GM21619 (cell line): ENCODE data around the gene MRTFB.

ENCODE experiments used
- ATAC-seq: cut with Tn5 transposase; IDR thresholded peaks from one replicate; pipeline ENCODE4 v1.9.1; 2021; ENCODE audit not compliant: unreplicated experiment

Gene MRTFB

GRCh38 chr16:14304891-14305460 lies 233.9 kb downstream of the MRTFB start:
- ATAC-seq: no peak

- ATAC-seq: no peak
Observed at GRCh38 chr16:14306485-14307058, 235.5 kb downstream of the MRTFB start.

DNA sequence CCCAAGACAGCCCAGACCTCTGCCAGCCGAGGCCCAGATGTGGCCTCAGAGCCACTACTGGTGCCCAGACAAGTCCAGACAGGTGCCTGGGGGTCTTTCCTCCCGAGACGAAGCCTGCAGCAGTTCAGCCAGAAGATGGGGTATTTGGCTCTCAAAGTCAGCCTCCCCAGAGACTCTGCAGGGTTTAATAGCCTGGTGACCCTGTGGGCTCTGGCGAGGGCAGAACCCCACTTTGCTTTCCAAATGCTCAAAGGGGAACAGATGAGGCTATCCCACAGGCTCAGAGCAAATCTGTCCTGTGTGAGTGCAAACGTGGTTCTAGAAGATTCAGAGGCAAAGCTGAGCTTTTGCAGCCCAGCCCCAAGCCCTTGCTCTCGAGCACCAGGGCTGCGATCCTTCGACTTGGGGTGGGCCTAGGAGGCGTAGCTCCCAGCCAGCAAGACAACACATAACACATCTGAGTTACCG lies 236.0 kb downstream of the MRTFB start:
- ATAC-seq: no peak

GRCh38 chr16:14307527-14308367 lies 236.6 kb downstream of the MRTFB start:
- ATAC-seq: no peak

DNA sequence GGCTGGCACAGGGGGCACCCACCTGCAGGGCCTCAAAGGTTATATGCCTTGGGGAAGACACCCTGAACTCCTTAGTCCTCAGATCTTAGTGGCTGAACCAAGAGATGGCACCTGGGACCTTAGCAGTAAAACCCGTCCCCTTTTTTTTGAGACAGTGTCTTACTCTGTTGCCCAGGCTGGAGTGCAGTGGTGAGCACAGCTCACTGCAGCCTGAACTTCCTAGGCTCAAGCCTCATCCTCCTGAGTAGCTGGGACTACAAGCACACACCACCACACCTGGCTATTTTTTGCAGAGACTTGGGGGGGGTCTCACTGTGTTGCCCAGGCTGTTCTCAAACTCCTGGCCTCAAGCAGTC lies 237.2 kb downstream of the MRTFB start:
- no peak for ATAC-seq

DNA sequence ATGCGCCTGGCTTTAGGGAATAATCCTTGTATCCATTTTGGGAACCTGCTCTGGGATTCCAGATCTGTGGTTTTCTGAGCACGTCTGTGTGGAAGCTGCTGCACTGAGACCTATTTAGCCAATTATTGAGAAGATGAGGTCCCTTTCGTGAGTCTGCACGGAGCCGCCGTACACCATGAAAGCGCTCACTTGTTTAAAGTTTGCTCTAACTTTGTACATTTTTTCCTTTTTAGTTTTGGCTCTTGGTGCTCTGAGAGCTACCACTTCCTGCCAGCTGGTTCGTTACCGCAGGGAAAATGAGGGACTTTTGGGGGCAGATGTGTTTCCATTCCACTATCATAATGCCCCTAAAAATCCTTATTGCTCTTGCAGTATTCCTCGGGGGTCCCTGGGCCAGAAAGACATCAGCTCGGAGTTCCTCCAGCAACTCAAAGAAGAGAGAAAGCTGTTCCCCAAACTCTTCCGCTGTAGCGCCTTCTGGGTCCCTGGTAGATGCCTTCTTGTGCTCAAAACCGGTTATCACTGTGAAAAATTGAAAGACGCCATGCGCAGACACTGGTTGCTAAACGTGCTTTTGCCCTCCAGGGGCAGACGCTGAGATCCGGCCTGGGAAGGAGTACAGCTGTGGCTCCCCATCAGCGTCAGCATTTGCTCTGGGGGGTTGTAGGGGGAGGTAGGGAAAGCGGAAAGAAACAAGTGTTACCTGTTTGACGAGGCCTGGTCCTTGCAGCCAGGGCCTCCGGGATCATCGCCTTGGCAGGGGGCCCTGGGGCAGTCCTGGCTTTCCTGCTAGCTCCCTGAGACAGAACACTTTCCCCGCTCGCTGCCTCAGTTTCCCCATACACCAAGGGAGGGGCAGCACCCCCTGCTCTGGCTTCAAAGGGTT lies 238.1 kb downstream of the MRTFB start:
- ATAC-seq: no peak

GRCh38 chr16:14309906-14310305 lies 238.8 kb downstream of the MRTFB start:
- no peak for ATAC-seq

DNA sequence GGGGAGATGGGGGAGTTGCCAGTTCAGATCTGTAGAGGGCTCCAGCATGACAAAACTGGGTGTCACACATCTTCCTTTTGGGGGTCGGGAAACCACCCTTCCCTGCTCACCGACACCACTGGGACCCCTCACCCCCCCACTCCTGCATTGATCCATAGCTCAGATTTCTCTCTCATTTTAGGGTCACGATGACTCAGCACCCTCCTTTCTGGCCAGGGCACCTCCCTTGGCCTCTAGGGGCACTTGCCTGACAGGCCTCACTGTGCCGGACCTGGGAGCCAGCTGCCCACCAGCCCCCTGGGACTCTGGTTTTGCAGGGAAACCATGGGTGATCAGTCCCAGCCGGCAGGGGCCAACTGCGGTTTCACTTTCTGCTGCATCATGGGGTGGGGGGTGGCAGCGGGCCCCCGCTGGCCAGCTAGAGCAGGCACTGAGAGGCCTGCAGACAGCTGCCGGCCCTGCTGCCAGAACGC lies 239.4 kb downstream of the MRTFB start:
- ATAC-seq: peak; percentile 65

GRCh38 chr16:14314116-14314515 lies 243.0 kb downstream of the MRTFB start:
- ATAC-seq: no peak

DNA sequence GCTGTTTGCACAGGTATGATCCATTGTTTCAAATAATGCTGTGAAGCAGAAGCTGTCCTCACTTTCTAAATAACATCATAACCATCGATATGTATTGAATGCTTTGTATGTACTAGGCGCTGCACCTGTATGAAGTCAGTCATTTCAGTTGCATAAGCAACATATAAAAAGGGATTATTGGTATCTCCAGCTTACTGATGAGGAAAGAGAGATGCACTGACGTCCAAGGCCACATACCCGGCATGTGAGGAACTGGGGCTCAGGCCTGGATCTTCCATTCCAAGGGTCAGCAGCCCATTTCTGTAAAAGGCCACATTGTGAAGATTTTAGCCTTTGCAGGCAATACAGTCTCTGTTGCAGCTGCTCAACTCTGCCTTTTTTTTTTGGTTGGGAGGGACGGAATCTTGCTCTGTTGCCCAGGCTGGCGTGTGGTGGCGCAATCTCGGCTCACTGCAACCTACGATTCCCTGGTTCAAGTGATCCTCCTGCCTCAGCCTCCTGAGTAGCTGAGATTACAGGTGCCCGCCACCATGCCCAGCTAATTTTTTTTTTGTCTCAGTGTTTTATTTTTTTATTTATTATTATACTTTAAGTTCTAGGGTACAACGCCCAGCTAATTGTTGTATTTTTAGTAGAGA lies 244.7 kb downstream of the MRTFB start:
- ATAC-seq: no peak
